ENCODE results near the gene XKR3. TPM values are rescaled to one million over a fixed set of nuclear protein-coding genes. Genes with fewer than 3 reads are reported as not detected.

Gene XKR3
- total and polyA plus RNA-seq, 2 of the 8 experiments (the other 6 are each of a cell fraction or from before 2014, with no cell fraction given): 0.17 TPM; not detected in 1

GRCh38 chr22:16793831-16794230 lies 31.4 kb downstream of the XKR3 start:
- Histone ChIP-seq H3K79me1 (ENCODE audit: low read depth, low read length) (no peaks in the 10 kb centered on the region), H3K4ac (replicated peaks; ENCODE audit: insufficient read length, low read depth, low read length) (no peak overlapping the region), H3K56ac (replicated peaks; ENCODE audit: insufficient read length, low read depth, low read length) (no peak overlapping the region), H3K9ac (replicated peaks in 1 of 4; ENCODE audit: extremely low read depth in 1 of 4, low read depth in 3 of 4, low read length in 3 of 4) (no peak overlapping the region), H3K4me1 (replicated peaks in 1 of 4; ENCODE audit: control insufficient read depth in 3 of 4, insufficient read depth in 4 of 4, low read length in 3 of 4) (peaks cover 0 to 4% (median 0%) of the 10 kb centered on the region in 4 experiments; a peak in 1 of 7 replicates), H2BK20ac (ENCODE audit: low read length) (no peak overlapping the region), H3K79me2 (ENCODE audit: control insufficient read depth in 1 of 2, insufficient read depth in 2 of 2, low read length in 2 of 2) (no peaks in the 10 kb centered on the region), H3K4me3 (ENCODE audit: extremely low read depth in 1 of 4, insufficient read depth in 2 of 4, low read depth in 3 of 4, low read length in 4 of 4) (no peak overlapping the region; a peak in 1 of 8 replicates), H3K18ac (ENCODE audit: extremely low read depth, low read length) (no peak overlapping the region), H2BK120ac (replicated peaks; ENCODE audit: low read depth, low read length) (peak overlapping the region; percentile 39), H4K91ac (replicated peaks; ENCODE audit: insufficient read length, low read length) (no peak overlapping the region), H3K36me3 (ENCODE audit: control insufficient read depth in 2 of 4, insufficient read depth in 4 of 4, low read length in 3 of 4) (no peaks in the 10 kb centered on the region), H4K20me1 (replicated peaks in 1 of 2; ENCODE audit: control insufficient read depth in 1 of 2, insufficient read depth in 2 of 2, low read length in 2 of 2) (no peaks in the 10 kb centered on the region), H4K8ac (ENCODE audit: extremely low read depth, insufficient read depth, low read length) (no peak overlapping the region), H3K4me2 (ENCODE audit: insufficient read depth in 1 of 2, low read depth in 2 of 2, low read length in 2 of 2) (peak overlapping the region in 1 of 2 experiments; percentile 69; a peak in 2 of 4 replicates), H3K9me3 (ENCODE audit: insufficient read depth in 2 of 2, low read depth in 1 of 2, low read length in 1 of 2) (no peaks in the 10 kb centered on the region), H3K14ac (ENCODE audit: insufficient read length) (no peak overlapping the region), H2AFZ (ENCODE audit: low read length) (no peak overlapping the region), H3K27me3 (replicated peaks in 1 of 4; ENCODE audit: control insufficient read depth in 3 of 4, extremely low read depth in 1 of 4, insufficient read depth in 3 of 4, low read length in 3 of 4) (no peaks in the 10 kb centered on the region), H3K23ac (ENCODE audit: insufficient read length) (no peak overlapping the region), H2BK12ac (ENCODE audit: low read depth, low read length) (no peak overlapping the region), H2BK15ac (ENCODE audit: low read length) (no peak overlapping the region), H3K23me2 (ENCODE audit: low read depth, low read length) (no peaks in the 10 kb centered on the region), H2BK5ac (ENCODE audit: low read depth, low read length) (peak overlapping the region; percentile 72; the same call in 1 of the 2 replicates), H3K27ac (ENCODE audit: low read depth, low read length) (no peak overlapping the region), H4K5ac (ENCODE audit: insufficient read length, low read depth, low read length) (no peak overlapping the region), H2AK5ac (ENCODE audit: low read depth, low read length) (no peak overlapping the region)
- FAIRE-seq: no peak
- CTCF ChIA-PET (ENCODE audit: partially characterized antibody): interaction anchor here (1.8 kb wide), 1 partner anchor 10 kb away, joined by 11 read pairs; no protein-coding TSS in a partner anchor
- WGBS, 2 experiments (ENCODE audit: extremely low coverage in 1 of 2, insufficient coverage in 1 of 2, insufficient read length in 1 of 2, insufficient replicate concordance in 2 of 2, low coverage in 1 of 2, low lambda C conversion rate in 2 of 2, missing lambda C conversion rate in 1 of 2): 83% methylated on average over 1 of the region's 1 CpG; no CpG with 5 or more reads in 1 of the 2 experiments
- DNase-seq (ENCODE audit: low read depth in 1 of 2, low spot score in 2 of 2): no peak
- POLR2A ChIA-PET (ENCODE audit: partially characterized antibody): no interaction called here
- TF ChIP-seq, protein P1, sequence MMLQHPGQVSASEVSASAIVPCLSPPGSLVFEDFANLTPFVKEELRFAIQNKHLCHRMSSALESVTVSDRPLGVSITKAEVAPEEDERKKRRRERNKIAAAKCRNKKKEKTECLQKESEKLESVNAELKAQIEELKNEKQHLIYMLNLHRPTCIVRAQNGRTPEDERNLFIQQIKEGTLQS (IDR thresholded peaks at IDR 0.05; ENCODE audit: insufficient read depth, low read depth, low read length): no peak
- TF ChIP-seq BACH1 (IDR thresholded peaks at IDR 0.05; ENCODE audit: low read length) (no peak), RXRA (IDR thresholded peaks at IDR 0.05; ENCODE audit: insufficient read depth, low read depth, low read length) (no peak), POU5F1 (IDR thresholded peaks at IDR 0.05; ENCODE audit: low read depth, low read length) (no peak), SIRT6 (IDR thresholded peaks at IDR 0.05; ENCODE audit: low read length) (no peak), YY1 (IDR thresholded peaks at IDR 0.05; ENCODE audit: low read depth, low read length) (no peak), POLR2A (IDR thresholded peaks at IDR 0.05; ENCODE audit: control extremely low read depth in 1 of 2, low read depth in 2 of 2, low read length in 2 of 2) (no peak), SP4 (IDR thresholded peaks at IDR 0.05; ENCODE audit: low read length) (no peak), ZNF274 (IDR thresholded peaks at IDR 0.05; ENCODE audit: borderline replicate concordance, extremely low read depth, low read length) (no peak), EP300 (IDR thresholded peaks at IDR 0.05; ENCODE audit: borderline replicate concordance in 1 of 2, low read depth in 2 of 2, low read length in 2 of 2) (no peak), SP2 (IDR thresholded peaks at IDR 0.05; ENCODE audit: low read length) (no peak), HDAC2 (IDR thresholded peaks at IDR 0.05; ENCODE audit: borderline replicate concordance in 1 of 2, low read depth in 2 of 2, low read length in 2 of 2) (no peak), KDM1A (IDR thresholded peaks at IDR 0.05; ENCODE audit: borderline replicate concordance, low read length) (no peak), ASH2L (IDR thresholded peaks at IDR 0.05; ENCODE audit: low read length) (no peak)
